ENCODE results near the gene WFIKKN2. TPM values are rescaled to one million over a fixed set of nuclear protein-coding genes. Genes with fewer than 3 reads are reported as not detected.

Gene WFIKKN2
- polyA plus RNA-seq, 1 of the 3 experiments (the other 2 are of a cell fraction), result not detected

- TF ChIP-seq EP300 (IDR thresholded peaks at IDR 0.05; ENCODE audit: borderline replicate concordance in 1 of 2, low read depth in 1 of 2, low read length in 1 of 2) (peak; percentile 16 to 39; a peak in 2 of 4 replicates), IRF3 (IDR thresholded peaks at IDR 0.05; ENCODE audit: low read depth, low read length) (no peak), MAX (IDR thresholded peaks at IDR 0.05; ENCODE audit: low read depth) (peak; percentile 93), ZBTB33 (IDR thresholded peaks at IDR 0.05; ENCODE audit: borderline replicate concordance, low read depth) (no peak), TCF12 (IDR thresholded peaks at IDR 0.05) (peak; percentile 96), MXI1 (IDR thresholded peaks at IDR 0.05; ENCODE audit: low read depth, low read length) (peak; percentile 53; the same call in 1 of the 2 replicates), CHD2 (IDR thresholded peaks at IDR 0.05; ENCODE audit: low read length, partially characterized antibody) (peak; percentile 56)
Measured at GRCh38 chr17:50872710-50873424, 37.5 kb downstream of the WFIKKN2 start (continued).

- Histone ChIP-seq H3K4me2 (no peak overlapping the region), H4K20me1 (ENCODE audit: insufficient read depth) (no peaks in the 10 kb centered on the region), H3F3A (replicated peaks; ENCODE audit: insufficient read depth) (no peaks in the 10 kb centered on the region), H3K4me1 (ENCODE audit: control insufficient read depth in 1 of 2, insufficient read depth in 2 of 2, low read depth in 1 of 2, low read length in 1 of 2) (peaks cover 0 to 25% of the 10 kb centered on the region in 2 experiments; a peak in 2 of 4 replicates), H3K9me3 (0 out of 2 replicates have a peak, but pooled peaks cover 2% of the 10 kb centered on the region), H3K27ac (ENCODE audit: low read depth in 2 of 2, low read length in 1 of 2) (no peak overlapping the region), H3K79me2 (ENCODE audit: insufficient read depth) (no peaks in the 10 kb centered on the region), H3K9me2 (no peaks in the 10 kb centered on the region), H3K4me3 (ENCODE audit: low read depth in 2 of 2, low read length in 1 of 2) (no peak overlapping the region), H3K27me3 (ENCODE audit: insufficient read depth) (no peaks in the 10 kb centered on the region), H2AFZ (ENCODE audit: low read depth) (no peak overlapping the region), H3K9ac (no peak overlapping the region), H3K36me3 (replicated peaks in 1 of 2; ENCODE audit: control insufficient read depth in 1 of 2, insufficient read depth in 2 of 2, low read length in 1 of 2) (no peaks in the 10 kb centered on the region)
- DNase-seq, result no peak
- POLR2A ChIA-PET, result interaction anchor here (2.2 kb wide), 1 partner anchor 9 kb away, joined by 7 read pairs; the partner anchor contains the start of gene TOB1
- CTCF ChIA-PET, result interaction anchor here (0.7 to 2.5 kb wide), 4 partner anchors 10 to 81 kb away, joined by 3 to 11 read pairs (median 6); no protein-coding TSS in a partner anchor
- no peak for TF ChIP-seq TEAD4 (IDR thresholded peaks at IDR 0.05; ENCODE audit: borderline replicate concordance, insufficient read depth)
- TF ChIP-seq EZH2phosphoT487 (IDR thresholded peaks at IDR 0.05; ENCODE audit: borderline replicate concordance, low read depth), result no peak
- no peak for TF ChIP-seq USF2 (IDR thresholded peaks at IDR 0.05; ENCODE audit: borderline replicate concordance, low read depth, low read length)
- no peak for TF ChIP-seq RXRA (IDR thresholded peaks at IDR 0.05; ENCODE audit: borderline replicate concordance, low read depth)
- TF ChIP-seq RCOR1 (IDR thresholded peaks at IDR 0.05; ENCODE audit: low read length), result no peak
- no peak for TF ChIP-seq MAX (IDR thresholded peaks at IDR 0.05; ENCODE audit: low read depth)
- TF ChIP-seq MEF2A (IDR thresholded peaks at IDR 0.05; ENCODE audit: borderline replicate concordance, low read depth), result no peak
- TF ChIP-seq RFX5 (IDR thresholded peaks at IDR 0.05; ENCODE audit: low read length), result no peak
- TF ChIP-seq USF1 (IDR thresholded peaks at IDR 0.05; ENCODE audit: borderline replicate concordance, low read depth), result no peak
- no peak for TF ChIP-seq EP300 (IDR thresholded peaks at IDR 0.05; ENCODE audit: borderline replicate concordance in 1 of 2, low read depth in 1 of 2, low read length in 1 of 2)
- TF ChIP-seq NFIC (IDR thresholded peaks at IDR 0.05; ENCODE audit: borderline replicate concordance), result no peak
- TF ChIP-seq SMC3 (IDR thresholded peaks at IDR 0.05; ENCODE audit: low read depth, low read length), result no peak
- TF ChIP-seq FOXM1 (IDR thresholded peaks at IDR 0.05; ENCODE audit: low read depth), result no peak
- TF ChIP-seq PBX3 (IDR thresholded peaks at IDR 0.05), result no peak
- no peak for TF ChIP-seq POLR2AphosphoS5 (IDR thresholded peaks at IDR 0.05; ENCODE audit: low read depth, low read length)
- no peak for TF ChIP-seq TAF1 (IDR thresholded peaks at IDR 0.05; ENCODE audit: borderline replicate concordance, low read depth, low read length)
- TF ChIP-seq FOXJ3 (CRISPR knock-in tag; IDR thresholded peaks at IDR 0.05), result no peak
- WGBS (ENCODE audit: low lambda C conversion rate), result 90% methylated on average over 2 of the region's 2 CpGs
Measured at GRCh38 chr17:50875074-50875473, 39.7 kb downstream of the WFIKKN2 start.
